GM23338 (cell line): Measurements from ENCODE around the gene AKAP13. TPM values are rescaled to one million over a fixed set of nuclear protein-coding genes. Genes with fewer than 3 reads are reported as not detected.

ENCODE experiments used
- ATAC-seq: fragments of 200-7000 bp; cut with Tn5 transposase; 3 replicates; pipeline ENCODE4 v1.9.1; 2020
- DNase-seq: peaks from one replicate; pipeline ENCODE4 v3.0.0-alpha.2; 2015; ENCODE audit warnings: low spot score
- H2AFZ ChIP-seq: fragments of 200-600 bp; sonication (generic); 2 replicates; pipeline ENCODE4 v1.8.0; 2016; ENCODE audit warnings: antibody characterized with exemption, mild to moderate bottlenecking, moderate library complexity
- H3F3A ChIP-seq: fragments of 200-600 bp; sonication (generic); replicated peaks from 2 replicates; pipeline ENCODE4 v1.8.0; 2017; ENCODE audit warnings: antibody characterized with exemption, mixed run types, low read depth
- H3K27ac ChIP-seq: fragments of 200-600 bp; sonication (generic); 2 replicates; pipeline ENCODE4 v1.6.1; 2016; ENCODE audit warnings: low read depth
- H3K27me3 ChIP-seq: fragments of 200-600 bp; sonication (generic); 2 replicates; pipeline ENCODE4 v1.8.0; 2016; ENCODE audit warnings: mild to moderate bottlenecking, mixed run types, moderate library complexity; ENCODE audit not compliant: insufficient read depth
- H3K36me3 ChIP-seq: fragments of 200-600 bp; sonication (generic); 2 replicates; pipeline ENCODE4 v1.8.0; 2016; ENCODE audit warnings: mild to moderate bottlenecking; ENCODE audit not compliant: insufficient read depth
- H3K4me1 ChIP-seq: fragments of 200-600 bp; sonication (generic); 2 replicates; pipeline ENCODE4 v1.8.0; 2016; ENCODE audit warnings: mild to moderate bottlenecking, moderate library complexity; ENCODE audit not compliant: insufficient read depth
- H3K4me2 ChIP-seq: fragments of 200-600 bp; sonication (generic); 2 replicates; pipeline ENCODE4 v1.7.1; 2017; ENCODE audit warnings: mixed run types
- H3K4me3 ChIP-seq: fragments of 200-600 bp; sonication (generic); 2 replicates; pipeline ENCODE4 v1.6.1; 2016; ENCODE audit warnings: mixed run types
- H3K79me2 ChIP-seq: fragments of 200-600 bp; sonication (generic); replicated peaks from 2 replicates; pipeline ENCODE4 v1.8.0; 2017; ENCODE audit warnings: mild to moderate bottlenecking; ENCODE audit not compliant: insufficient read depth
- H3K9me2 ChIP-seq: fragments of 200-600 bp; sonication (generic); 2 replicates; pipeline ENCODE4 v1.8.0; 2017; ENCODE audit not compliant: insufficient read depth
- H4K20me1 ChIP-seq: fragments of 200-600 bp; sonication (generic); replicated peaks from 2 replicates; pipeline ENCODE4 v1.8.0; 2017; ENCODE audit warnings: mild to moderate bottlenecking; ENCODE audit not compliant: insufficient read depth
- H3K27ac Mint-ChIP-seq: 2 replicates; pipeline ENCODE4 v1.8.0; 2020; ENCODE audit warnings: inconsistent platforms, mild to moderate bottlenecking, moderate library complexity, mixed read lengths
- H3K27me3 Mint-ChIP-seq: 3 replicates; pipeline ENCODE4 v1.8.0; 2022; ENCODE audit warnings: low read depth, mild to moderate bottlenecking, moderate library complexity, mixed read lengths, inconsistent platforms; ENCODE audit not compliant: insufficient read depth, poor library complexity
- H3K36me3 Mint-ChIP-seq: 3 replicates; pipeline ENCODE4 v1.8.0; 2021; ENCODE audit warnings: low read depth, mild to moderate bottlenecking, inconsistent platforms, moderate library complexity, mixed read lengths
- H3K4me1 Mint-ChIP-seq: 3 replicates; pipeline ENCODE4 v1.8.0; 2020; ENCODE audit warnings: mild to moderate bottlenecking, inconsistent platforms, mixed read lengths
- H3K4me3 Mint-ChIP-seq: 3 replicates; pipeline ENCODE4 v1.8.0; 2021; ENCODE audit warnings: moderate library complexity, mild to moderate bottlenecking, inconsistent platforms, mixed read lengths
- H3K9me3 Mint-ChIP-seq: 3 replicates; pipeline ENCODE4 v1.8.0; 2020; ENCODE audit warnings: moderate library complexity, mild to moderate bottlenecking, inconsistent platforms, mixed read lengths
- CREB1 ChIP-seq: fragments of 250-450 bp; sonication (Bioruptor Pico); IDR thresholded peaks from 2 replicates; pipeline ENCODE4 v1.5.0; 2020; ENCODE audit warnings: low read depth, mild to moderate bottlenecking, moderate library complexity
- CTCF ChIP-seq, 2 experiments: fragments of 200-600 bp in 1 of 2; sonication (generic) in 1 of 2; conservative IDR thresholded peaks; 2 replicates each; pipeline versions ENCODE4 v1.5.1 to v1.6.1; 2016 to 2017; ENCODE audit warnings: antibody characterized with exemption in 2 of 2, low read depth in 2 of 2, mild to moderate bottlenecking in 2 of 2, moderate library complexity in 1 of 2
- EZH2 ChIP-seq: fragments of 200-600 bp; sonication (generic); IDR thresholded peaks from one replicate; pipeline ENCODE4 v1.8.0; 2017; ENCODE audit warnings: antibody characterized with exemption, mild to moderate bottlenecking, low read depth; ENCODE audit not compliant: unreplicated experiment
- JUNB ChIP-seq: IDR thresholded peaks from one replicate; pipeline ENCODE4 v1.6.1; 2016; ENCODE audit warnings: antibody characterized with exemption; ENCODE audit not compliant: unreplicated experiment
- polyA plus RNA-seq: library from polyadenylated mRNA; unstranded; fragments of >200 nt; fragmentation: Nextera tagmentation; extraction: Ambion mirVana; gene quantifications from 2 replicates; pipeline ENCODE4 v1.2.1, GENCODE V29; 2016
- total RNA-seq: library from RNA; depleted of rRNA; stranded (reverse); fragments of >200 nt; shearing (Covaris generic); gene quantifications from 2 replicates; pipeline ENCODE4 v1.2.3, GENCODE V29; 2014
- TF ChIP-seq, protein P1 (sequence below): IDR thresholded peaks from 2 replicates; pipeline ENCODE4 v1.6.1; 2016; ENCODE audit warnings: antibody characterized with exemption

The AKAP13 gene
- total and polyA plus RNA-seq, 2 experiments from 2014 or later: 46.2 to 60.7 TPM

GRCh38 chr15:85755471-85755870, 375.1 kb downstream of the AKAP13 start:
- H3K4me1 Mint-ChIP-seq: peaks cover 40% of the 10 kb centered on the region
- no peaks in the 10 kb centered on the region for H3K9me3 Mint-ChIP-seq
- Histone ChIP-seq H3K4me3 (no peak overlapping the region), H2AFZ (no peak overlapping the region), H3K79me2 (no peaks in the 10 kb centered on the region), H3K4me2 (no peak overlapping the region), H3F3A (peaks cover 17% of the 10 kb centered on the region), H3K4me1 (peaks cover 26% of the 10 kb centered on the region), H4K20me1 (peaks cover 3% of the 10 kb centered on the region), H3K27me3 (no peaks in the 10 kb centered on the region), H3K9me2 (no peaks in the 10 kb centered on the region), H3K36me3 (no peaks in the 10 kb centered on the region; the same call in 1 of the 2 replicates), H3K27ac (no peak overlapping the region)
- H3K36me3 Mint-ChIP-seq: peaks cover 27% of the 10 kb centered on the region
- DNase-seq (no peak), ATAC-seq (no peak)
- H3K4me3 Mint-ChIP-seq: no peak overlapping the region
- no peak overlapping the region for H3K27ac Mint-ChIP-seq
- H3K27me3 Mint-ChIP-seq: peaks cover 18% of the 10 kb centered on the region
- TF ChIP-seq EZH2 (no peak), CTCF (conservative IDR thresholded peaks at IDR 0.05; ENCODE audit: low read depth in 2 of 2) (no peak), CREB1 (no peak)
- TF ChIP-seq, protein P1, sequence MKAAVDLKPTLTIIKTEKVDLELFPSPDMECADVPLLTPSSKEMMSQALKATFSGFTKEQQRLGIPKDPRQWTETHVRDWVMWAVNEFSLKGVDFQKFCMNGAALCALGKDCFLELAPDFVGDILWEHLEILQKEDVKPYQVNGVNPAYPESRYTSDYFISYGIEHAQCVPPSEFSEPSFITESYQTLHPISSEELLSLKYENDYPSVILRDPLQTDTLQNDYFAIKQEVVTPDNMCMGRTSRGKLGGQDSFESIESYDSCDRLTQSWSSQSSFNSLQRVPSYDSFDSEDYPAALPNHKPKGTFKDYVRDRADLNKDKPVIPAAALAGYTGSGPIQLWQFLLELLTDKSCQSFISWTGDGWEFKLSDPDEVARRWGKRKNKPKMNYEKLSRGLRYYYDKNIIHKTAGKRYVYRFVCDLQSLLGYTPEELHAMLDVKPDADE: no peak

- no peaks in the 10 kb centered on the region; the same call in 1 of the 2 replicates for H3K36me3 ChIP-seq
- TF ChIP-seq JUNB (no peak), CTCF (conservative IDR thresholded peaks at IDR 0.05; ENCODE audit: low read depth in 2 of 2) (no peak)
- no peak for DNase-seq
Observed at GRCh38 chr15:85755942-85756341, 375.5 kb downstream of the AKAP13 start.

More at GRCh38 chr15:85755942-85756341, 375.5 kb downstream of the AKAP13 start:
- Mint-ChIP-seq H3K9me3 (no peaks in the 10 kb centered on the region), H3K27ac (no peak overlapping the region), H3K36me3 (peaks cover 27% of the 10 kb centered on the region), H3K4me3 (no peak overlapping the region), H3K27me3 (peaks cover 13% of the 10 kb centered on the region), H3K4me1 (peaks cover 35% of the 10 kb centered on the region)
- no peak overlapping the region for H3K27ac ChIP-seq
- H3K4me2 ChIP-seq: no peak overlapping the region
- no peaks in the 10 kb centered on the region for H3K79me2 ChIP-seq
- peaks cover 3% of the 10 kb centered on the region for H4K20me1 ChIP-seq
- no peaks in the 10 kb centered on the region for H3K9me2 ChIP-seq
- no peaks in the 10 kb centered on the region for H3K27me3 ChIP-seq
- H3K4me1 ChIP-seq: peaks cover 21% of the 10 kb centered on the region
- H2AFZ ChIP-seq: no peak overlapping the region
- peaks cover 15% of the 10 kb centered on the region for H3F3A ChIP-seq
- H3K4me3 ChIP-seq: no peak overlapping the region
- no peak for ATAC-seq
